GM18868 (cell line): ENCODE data around the gene KLHL34.

Experiments
- ATAC-seq: cut with Tn5 transposase; IDR thresholded peaks from one replicate; pipeline ENCODE4 v1.9.1; 2021; ENCODE audit warnings: mild to moderate bottlenecking, moderate library complexity; ENCODE audit not compliant: unreplicated experiment

The KLHL34 gene

GRCh38 chrX:21656587-21657317 lies 1.4 kb downstream of the KLHL34 start:
- no peak for ATAC-seq

- no peak for ATAC-seq
Observed at GRCh38 chrX:21655901-21656586, 2.1 kb downstream of the KLHL34 start.

GRCh38 chrX:21645886-21646285 lies 12.2 kb downstream of the KLHL34 start:
- ATAC-seq = no peak

- ATAC-seq = no peak
Observed at GRCh38 chrX:21645431-21645830, 12.7 kb downstream of the KLHL34 start.

- ATAC-seq = no peak
Observed at GRCh38 chrX:21639775-21640174, 18.4 kb downstream of the KLHL34 start.

GRCh38 chrX:21638311-21638710 lies 19.8 kb downstream of the KLHL34 start:
- ATAC-seq = no peak

GRCh38 chrX:21632027-21632426 lies 26.1 kb downstream of the KLHL34 start:
- no peak for ATAC-seq

- no peak for ATAC-seq
Observed at GRCh38 chrX:21623778-21624501, 34.2 kb downstream of the KLHL34 start.

- no peak for ATAC-seq
Observed at GRCh38 chrX:21620234-21620633, 37.9 kb downstream of the KLHL34 start.

GRCh38 chrX:21616386-21616785 lies 41.7 kb downstream of the KLHL34 start:
- no peak for ATAC-seq

GRCh38 chrX:21612154-21612553 lies 46.0 kb downstream of the KLHL34 start:
- no peak for ATAC-seq

- ATAC-seq = no peak
Observed at GRCh38 chrX:21610168-21610567, 48.0 kb downstream of the KLHL34 start.

GRCh38 chrX:21606002-21606401 lies 52.1 kb downstream of the KLHL34 start:
- no peak for ATAC-seq
